HCT116 (cell line): ENCODE measurements around the gene NPB. TPM values are rescaled to one million over a fixed set of nuclear protein-coding genes. Genes with fewer than 3 reads are reported as not detected.

ENCODE experiments used
- ATAC-seq: fragments of 200-7000 bp; cut with Tn5 transposase; 2 replicates; pipeline ENCODE4 v1.9.1; 2020; ENCODE audit warnings: mild to moderate bottlenecking, moderate library complexity
- BruUV-seq: library from RNA; stranded (reverse); fragments of 400-500 nt; replicated peaks from 2 replicates; lab custom pipeline; 2021; lab: Mats Ljungman, UMichigan
- CTCF ChIA-PET: fragments of 300-600 bp; sonication (Branson Sonifier 250); formaldehyde crosslinking; loops from one replicate; lab custom pipeline; 2021; ENCODE audit warnings: antibody characterized with exemption; lab: Charles Lee
- POLR2A ChIA-PET: fragments of 300-600, 350-600 bp; sonication (Branson Sonifier 250); formaldehyde crosslinking; loops from one replicate; lab custom pipeline; 2021; ENCODE audit warnings: antibody characterized with exemption; lab: Charles Lee
- RAD21 ChIA-PET, 2 experiments: fragments of 300-600 bp; sonication (Branson Sonifier 250); formaldehyde crosslinking; loops; one replicate each; lab custom pipeline; 2023; ENCODE audit warnings: low total read pairs in 2 of 2; ENCODE audit not compliant: uncharacterized antibody in 2 of 2, unreplicated experiment in 2 of 2, low non-redundant PET in 1 of 2; lab: Charles Lee
- DNase-seq: peaks from one replicate; pipeline ENCODE4 v3.0.0-alpha.2; 2010; ENCODE audit warnings: low read depth, low spot score
- H2AFZ ChIP-seq: fragments of 200-600 bp; shearing (Covaris generic), sonication (generic); 2 replicates; pipeline ENCODE4 v1.6.1; 2017; ENCODE audit warnings: low read depth, mixed run types, mixed read lengths, antibody characterized with exemption, low read length; ENCODE audit not compliant: poor library complexity, severe bottlenecking
- H3K27ac ChIP-seq: 2 replicates; pipeline ENCODE4 v1.5.1; 2012; ENCODE audit warnings: low read depth, low read length
- H3K27me3 ChIP-seq: fragments of 200-600 bp; sonication (generic); 2 replicates; pipeline ENCODE4 v1.6.1; 2016; ENCODE audit warnings: mixed run types, low read length, mixed read lengths; ENCODE audit not compliant: insufficient read depth
- H3K36me3 ChIP-seq, 2 experiments: fragments of 200-500 bp in 1 of 2; fragments of 200-600 bp in 1 of 2; sonication (Bioruptor generic) in 1 of 2; sonication (generic) in 1 of 2; 2 replicates each; pipeline versions ENCODE4 v1.5.1 to v1.6.1; 2014 to 2016; ENCODE audit warnings: low read length in 2 of 2, inconsistent platforms in 1 of 2, mixed read lengths in 1 of 2, mixed run types in 1 of 2; ENCODE audit not compliant: insufficient read depth in 2 of 2, control insufficient read depth in 1 of 2
- H3K4me1 ChIP-seq, 2 experiments: fragments of 200-600 bp in 1 of 2; sonication (generic) in 1 of 2; 2 replicates each; pipeline versions ENCODE4 v1.5.1 to v1.6.1; 2012 to 2017; ENCODE audit warnings: low read length in 2 of 2, inconsistent platforms in 1 of 2, mild to moderate bottlenecking in 1 of 2, mixed read lengths in 1 of 2, mixed run types in 1 of 2, moderate library complexity in 1 of 2; ENCODE audit not compliant: insufficient read depth in 2 of 2, control insufficient read depth in 1 of 2
- H3K4me2 ChIP-seq: fragments of 200-600 bp; sonication (generic); 2 replicates; pipeline ENCODE4 v1.6.1; 2017; ENCODE audit warnings: mixed run types, low read length, mixed read lengths
- H3K4me3 ChIP-seq, 2 experiments: fragments of 200-600 bp in 1 of 2; sonication (generic) in 1 of 2; replicated peaks in 1 of 2; 2 replicates each; pipeline ENCODE4 v1.5.1; 2011 to 2016; ENCODE audit warnings: low read length in 2 of 2, control low read depth in 1 of 2, low read depth in 1 of 2, mild to moderate bottlenecking in 1 of 2, mixed read lengths in 1 of 2, mixed run types in 1 of 2
- H3K79me2 ChIP-seq: fragments of 200-600 bp; sonication (generic); 2 replicates; pipeline ENCODE4 v1.6.1; 2017; ENCODE audit warnings: mild to moderate bottlenecking, mixed run types, low read length, moderate library complexity, mixed read lengths; ENCODE audit not compliant: insufficient read depth
- H3K9ac ChIP-seq: fragments of 200-600 bp; sonication (generic); 2 replicates; pipeline ENCODE4 v1.6.1; 2016; ENCODE audit warnings: low read length, mixed read lengths
- H3K9me2 ChIP-seq: fragments of 200-600 bp; sonication (generic), shearing (Covaris generic); 2 replicates; pipeline ENCODE4 v1.6.1; 2017; ENCODE audit warnings: mixed run types, mild to moderate bottlenecking, moderate library complexity; ENCODE audit not compliant: insufficient read depth
- H3K9me3 ChIP-seq, 2 experiments: fragments of 200-500 bp in 1 of 2; fragments of 200-600 bp in 1 of 2; sonication (Bioruptor generic) in 1 of 2; sonication (generic) in 1 of 2; 2 replicates each; pipeline ENCODE4 v1.6.1; 2014 to 2017; ENCODE audit warnings: low read length in 2 of 2, mixed read lengths in 2 of 2, inconsistent platforms in 1 of 2, low read depth in 1 of 2, mild to moderate bottlenecking in 1 of 2, mixed run types in 1 of 2, moderate library complexity in 1 of 2; ENCODE audit not compliant: control insufficient read depth in 1 of 2, insufficient read depth in 1 of 2
- H4K20me1 ChIP-seq: fragments of 200-600 bp; sonication (generic), shearing (Covaris generic); 2 replicates; pipeline ENCODE4 v1.6.1; 2017; ENCODE audit warnings: mixed run types, mild to moderate bottlenecking, moderate library complexity; ENCODE audit not compliant: insufficient read depth
- ATF3 ChIP-seq: IDR thresholded peaks from 2 replicates; pipeline ENCODE4 v1.6.1; 2012
- CEBPB ChIP-seq: IDR thresholded peaks from 2 replicates; pipeline ENCODE4 v1.6.1; 2012; ENCODE audit warnings: low read depth
- JUND ChIP-seq: IDR thresholded peaks from 2 replicates; pipeline ENCODE4 v1.6.1; 2012
- MAX ChIP-seq: IDR thresholded peaks from 2 replicates; pipeline ENCODE4 v1.6.1; 2012
- POLR2AphosphoS5 ChIP-seq: IDR thresholded peaks from 2 replicates; pipeline ENCODE4 v1.6.1; 2011; ENCODE audit warnings: mild to moderate bottlenecking, low read depth, low read length, moderate library complexity
- SIN3A ChIP-seq: IDR thresholded peaks from 2 replicates; pipeline ENCODE4 v1.6.1; 2012; ENCODE audit warnings: low read depth
- SP1 ChIP-seq: IDR thresholded peaks from 2 replicates; pipeline ENCODE4 v1.6.1; 2012; ENCODE audit warnings: low read depth
- SRF ChIP-seq: IDR thresholded peaks from 2 replicates; pipeline ENCODE4 v1.6.1; 2012; ENCODE audit warnings: low read depth
- ZBTB33 ChIP-seq: IDR thresholded peaks from 2 replicates; pipeline ENCODE4 v1.6.1; 2011; ENCODE audit warnings: mild to moderate bottlenecking, low read length, moderate library complexity; ENCODE audit not compliant: insufficient replicate concordance; ENCODE audit errors: extremely low read depth
- ZFX ChIP-seq: fragments of 450-650 bp; IDR thresholded peaks from 2 replicates; pipeline ENCODE4 v1.6.1; 2017
- intact Hi-C: fragments of 100-400 bp; cut with micrococcal nuclease; formaldehyde crosslinking; loops from 2 replicates; pipeline ENCODE4 v1.10.0; 2022
- total RNA-seq: library from RNA; stranded (reverse); gene quantifications from one replicate; pipeline ENCODE4 v1.2.1, GENCODE V29; 2021; ENCODE audit not compliant: unreplicated experiment
- TF ChIP-seq, protein P1 (sequence below): IDR thresholded peaks from 2 replicates; pipeline ENCODE4 v1.6.1; 2012; ENCODE audit warnings: low read depth
- TF ChIP-seq, protein P2 (sequence below), 3 experiments: fragments of 200-600 bp in 1 of 3; sonication (generic) in 1 of 3; IDR thresholded peaks in 2 of 3; conservative IDR thresholded peaks in 1 of 3; 2 replicates each; pipeline ENCODE4 v1.5.1; 2012 to 2017; ENCODE audit warnings: low read depth in 2 of 3, low read length in 2 of 3, antibody characterized with exemption in 1 of 3, borderline replicate concordance in 1 of 3, control low read depth in 1 of 3, mild to moderate bottlenecking in 1 of 3, mixed read lengths in 1 of 3, mixed run types in 1 of 3, moderate library complexity in 1 of 3; ENCODE audit not compliant: insufficient read depth in 1 of 3

Gene NPB
- total RNA-seq, 1 experiment from 2014 or later, result 1.2 TPM

- H3K4me3 ChIP-seq, result no peak overlapping the region
- peak overlapping the region; percentile 16; the same call in 1 of the 2 replicates for H3K27ac ChIP-seq
- no peak for DNase-seq
- ChIA-PET RAD21 (no interaction called here), POLR2A (interaction anchor here (0.9 to 1.3 kb wide), 2 partner anchors 12 to 18 kb away, joined by 3 read pairs; no protein-coding TSS in a partner anchor), CTCF (no interaction called here)
- intact Hi-C loops, result no loop called here
- no peak overlapping the region for H3K9ac ChIP-seq
- no peaks in the 10 kb centered on the region for H3K27me3 ChIP-seq
- H3K36me3 ChIP-seq, result peaks cover 43 to 88% of the 10 kb centered on the region in 2 experiments
- TF ChIP-seq POLR2AphosphoS5 (0 out of 2 replicates have a peak, but pooled peaks have one; percentile 4), SRF (no peak)
- no peaks in the 10 kb centered on the region for H3K9me2 ChIP-seq
- peaks cover 6 to 21% of the 10 kb centered on the region in 2 experiments for H3K4me1 ChIP-seq
- H4K20me1 ChIP-seq, result peaks cover 7% of the 10 kb centered on the region; the same call in 1 of the 2 replicates
- ATAC-seq, result peak; percentile 7; the same call in 1 of the 2 replicates
- H2AFZ ChIP-seq, result no peak overlapping the region
- H3K9me3 ChIP-seq, result no peaks in the 10 kb centered on the region
- peaks cover 88% of the 10 kb centered on the region for H3K79me2 ChIP-seq
- H3K4me2 ChIP-seq, result no peak overlapping the region
- no TSS peak for BruUV-seq
Observed at GRCh38 chr17:81884968-81885367, 17.1 kb upstream of the NPB start.

DNA sequence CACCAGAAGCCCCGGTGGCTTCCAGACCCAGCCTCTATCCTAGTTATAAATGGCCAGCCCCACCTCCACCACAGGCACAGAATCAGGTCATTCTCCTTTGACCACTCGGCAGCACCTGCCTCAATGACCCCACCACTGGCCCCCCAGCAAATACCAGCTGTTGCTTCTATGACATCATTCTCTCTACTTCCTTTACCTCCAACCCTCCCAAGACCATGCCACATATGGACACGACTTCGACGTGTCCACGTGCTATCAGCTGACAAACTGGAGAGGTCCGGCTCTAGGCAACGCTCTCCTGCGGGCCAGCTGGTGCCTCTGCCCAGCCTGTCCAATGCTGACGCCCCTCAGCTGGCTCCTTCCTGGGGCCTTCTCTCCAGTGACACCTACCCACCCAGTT is 16.6 kb upstream of the NPB start:
- CTCF ChIA-PET, result no interaction called here
- Histone ChIP-seq H3K4me1 (peaks cover 10 to 26% of the 10 kb centered on the region in 2 experiments), H3K9me3 (no peaks in the 10 kb centered on the region), H3K79me2 (peaks cover 91% of the 10 kb centered on the region), H2AFZ (no peak overlapping the region), H3K36me3 (peaks cover 44 to 88% of the 10 kb centered on the region in 2 experiments), H3K4me2 (no peak overlapping the region), H3K9me2 (no peaks in the 10 kb centered on the region), H3K27ac (peak overlapping the region; percentile 19; the same call in 1 of the 2 replicates), H4K20me1 (peaks cover 7% of the 10 kb centered on the region; the same call in 1 of the 2 replicates), H3K9ac (no peak overlapping the region), H3K4me3 (no peak overlapping the region), H3K27me3 (no peaks in the 10 kb centered on the region)
- ATAC-seq (no peak), DNase-seq (no peak)
- intact Hi-C loops, result no loop called here
- BruUV-seq, result no TSS peak
- POLR2A ChIA-PET, result interaction anchor here (0.9 kb wide), 1 partner anchor 18 kb away, joined by 3 read pairs; no protein-coding TSS in a partner anchor
- RAD21 ChIA-PET, result no interaction called here
- TF ChIP-seq, protein P1, sequence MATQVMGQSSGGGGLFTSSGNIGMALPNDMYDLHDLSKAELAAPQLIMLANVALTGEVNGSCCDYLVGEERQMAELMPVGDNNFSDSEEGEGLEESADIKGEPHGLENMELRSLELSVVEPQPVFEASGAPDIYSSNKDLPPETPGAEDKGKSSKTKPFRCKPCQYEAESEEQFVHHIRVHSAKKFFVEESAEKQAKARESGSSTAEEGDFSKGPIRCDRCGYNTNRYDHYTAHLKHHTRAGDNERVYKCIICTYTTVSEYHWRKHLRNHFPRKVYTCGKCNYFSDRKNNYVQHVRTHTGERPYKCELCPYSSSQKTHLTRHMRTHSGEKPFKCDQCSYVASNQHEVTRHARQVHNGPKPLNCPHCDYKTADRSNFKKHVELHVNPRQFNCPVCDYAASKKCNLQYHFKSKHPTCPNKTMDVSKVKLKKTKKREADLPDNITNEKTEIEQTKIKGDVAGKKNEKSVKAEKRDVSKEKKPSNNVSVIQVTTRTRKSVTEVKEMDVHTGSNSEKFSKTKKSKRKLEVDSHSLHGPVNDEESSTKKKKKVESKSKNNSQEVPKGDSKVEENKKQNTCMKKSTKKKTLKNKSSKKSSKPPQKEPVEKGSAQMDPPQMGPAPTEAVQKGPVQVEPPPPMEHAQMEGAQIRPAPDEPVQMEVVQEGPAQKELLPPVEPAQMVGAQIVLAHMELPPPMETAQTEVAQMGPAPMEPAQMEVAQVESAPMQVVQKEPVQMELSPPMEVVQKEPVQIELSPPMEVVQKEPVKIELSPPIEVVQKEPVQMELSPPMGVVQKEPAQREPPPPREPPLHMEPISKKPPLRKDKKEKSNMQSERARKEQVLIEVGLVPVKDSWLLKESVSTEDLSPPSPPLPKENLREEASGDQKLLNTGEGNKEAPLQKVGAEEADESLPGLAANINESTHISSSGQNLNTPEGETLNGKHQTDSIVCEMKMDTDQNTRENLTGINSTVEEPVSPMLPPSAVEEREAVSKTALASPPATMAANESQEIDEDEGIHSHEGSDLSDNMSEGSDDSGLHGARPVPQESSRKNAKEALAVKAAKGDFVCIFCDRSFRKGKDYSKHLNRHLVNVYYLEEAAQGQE, result no peak
- TF ChIP-seq SIN3A (no peak), ZFX (no peak), ATF3 (no peak), CEBPB (no peak), JUND (no peak), ZBTB33 (no peak), MAX (no peak), SP1 (no peak)
- TF ChIP-seq, protein P2, sequence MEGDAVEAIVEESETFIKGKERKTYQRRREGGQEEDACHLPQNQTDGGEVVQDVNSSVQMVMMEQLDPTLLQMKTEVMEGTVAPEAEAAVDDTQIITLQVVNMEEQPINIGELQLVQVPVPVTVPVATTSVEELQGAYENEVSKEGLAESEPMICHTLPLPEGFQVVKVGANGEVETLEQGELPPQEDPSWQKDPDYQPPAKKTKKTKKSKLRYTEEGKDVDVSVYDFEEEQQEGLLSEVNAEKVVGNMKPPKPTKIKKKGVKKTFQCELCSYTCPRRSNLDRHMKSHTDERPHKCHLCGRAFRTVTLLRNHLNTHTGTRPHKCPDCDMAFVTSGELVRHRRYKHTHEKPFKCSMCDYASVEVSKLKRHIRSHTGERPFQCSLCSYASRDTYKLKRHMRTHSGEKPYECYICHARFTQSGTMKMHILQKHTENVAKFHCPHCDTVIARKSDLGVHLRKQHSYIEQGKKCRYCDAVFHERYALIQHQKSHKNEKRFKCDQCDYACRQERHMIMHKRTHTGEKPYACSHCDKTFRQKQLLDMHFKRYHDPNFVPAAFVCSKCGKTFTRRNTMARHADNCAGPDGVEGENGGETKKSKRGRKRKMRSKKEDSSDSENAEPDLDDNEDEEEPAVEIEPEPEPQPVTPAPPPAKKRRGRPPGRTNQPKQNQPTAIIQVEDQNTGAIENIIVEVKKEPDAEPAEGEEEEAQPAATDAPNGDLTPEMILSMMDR (IDR thresholded peaks at IDR 0.05 in 2 of 3, conservative IDR thresholded peaks at IDR 0.05 in 1 of 3; ENCODE audit: borderline replicate concordance in 1 of 3, insufficient read depth in 1 of 3, low read depth in 2 of 3, low read length in 2 of 3), result no peak
